Mucosa of stomach (tissue), 1 donor: ENCODE measurements around the gene MTSS2.
A peak's percentile ranks its signal among the peaks of the same experiment; 100 is the strongest.

Source experiments
- H3K27me3 ChIP-seq: one replicate; pipeline ENCODE4 v1.7.0; 2013; ENCODE audit warnings: mild to moderate bottlenecking, low read length; ENCODE audit not compliant: control insufficient read depth, insufficient read depth
- H3K36me3 ChIP-seq: one replicate; pipeline ENCODE4 v1.7.0; 2013; ENCODE audit warnings: low read length; ENCODE audit not compliant: control insufficient read depth, insufficient read depth
- H3K4me1 ChIP-seq: one replicate; pipeline ENCODE4 v1.7.0; 2013; ENCODE audit warnings: mild to moderate bottlenecking, low read length; ENCODE audit not compliant: control insufficient read depth, insufficient read depth
- H3K4me3 ChIP-seq: one replicate; pipeline ENCODE4 v1.7.0; 2013; ENCODE audit warnings: low read length
- H3K9ac ChIP-seq: one replicate; pipeline ENCODE4 v1.7.0; 2013; ENCODE audit warnings: mild to moderate bottlenecking, low read length, moderate library complexity
- H3K9me3 ChIP-seq: one replicate; pipeline ENCODE4 v1.7.0; 2013; ENCODE audit warnings: mild to moderate bottlenecking, low read length, moderate library complexity; ENCODE audit not compliant: control insufficient read depth
- donor health status: Pancreatic carcinoma.

The MTSS2 gene

GRCh38 chr16:70685938-70686375 is at the start of gene MTSS2:
MTSS2 (minus strand) TSS chr16:70686053; CDS start chr16:70685791, 262 bp downstream.
- peaks cover 68% of the 10 kb centered on the region for H3K4me1 ChIP-seq
- H3K4me3 ChIP-seq: no peak within 1 kb of the TSS
- no peaks in the 10 kb centered on the region for H3K36me3 ChIP-seq
- H3K9me3 ChIP-seq: no peaks in the 10 kb centered on the region
- H3K27me3 ChIP-seq: peaks cover 4% of the 10 kb centered on the region
- H3K9ac ChIP-seq: peak within 1 kb of the TSS; percentile 66

- peaks cover 20% of the 10 kb centered on the region for H3K4me1 ChIP-seq
- H3K9me3 ChIP-seq: no peaks in the 10 kb centered on the region
- H3K27me3 ChIP-seq: no peaks in the 10 kb centered on the region
- no peak overlapping the region for H3K9ac ChIP-seq
- H3K4me3 ChIP-seq: no peak overlapping the region
- peaks cover 5% of the 10 kb centered on the region for H3K36me3 ChIP-seq
These were observed 49.5 kb upstream of the MTSS2 start for GRCh38 chr16:70735141-70735979.

- Histone ChIP-seq H3K9ac (no peak overlapping the region), H3K4me1 (peaks cover 20% of the 10 kb centered on the region), H3K4me3 (no peak overlapping the region), H3K9me3 (no peaks in the 10 kb centered on the region), H3K27me3 (no peaks in the 10 kb centered on the region), H3K36me3 (peaks cover 5% of the 10 kb centered on the region)
These were observed 48.8 kb upstream of the MTSS2 start for GRCh38 chr16:70734522-70735095.

- H3K4me1 ChIP-seq: peaks cover 9% of the 10 kb centered on the region
- H3K4me3 ChIP-seq: no peak overlapping the region
- H3K9me3 ChIP-seq: no peaks in the 10 kb centered on the region
- H3K36me3 ChIP-seq: peaks cover 5% of the 10 kb centered on the region
- no peak overlapping the region for H3K9ac ChIP-seq
- H3K27me3 ChIP-seq: no peaks in the 10 kb centered on the region
These were observed 45.1 kb upstream of the MTSS2 start for GRCh38 chr16:70730944-70731343.

- H3K4me1 ChIP-seq: peaks cover 12% of the 10 kb centered on the region
- no peaks in the 10 kb centered on the region for H3K9me3 ChIP-seq
- no peaks in the 10 kb centered on the region for H3K27me3 ChIP-seq
- H3K9ac ChIP-seq: no peak overlapping the region
- H3K36me3 ChIP-seq: peaks cover 5% of the 10 kb centered on the region
- no peak overlapping the region for H3K4me3 ChIP-seq
These were observed 44.2 kb upstream of the MTSS2 start for GRCh38 chr16:70730031-70730430.

- Histone ChIP-seq H3K4me3 (no peak overlapping the region), H3K4me1 (peaks cover 14% of the 10 kb centered on the region), H3K27me3 (no peaks in the 10 kb centered on the region), H3K36me3 (peaks cover 5% of the 10 kb centered on the region), H3K9ac (no peak overlapping the region), H3K9me3 (no peaks in the 10 kb centered on the region)
These were observed 43.4 kb upstream of the MTSS2 start for GRCh38 chr16:70729292-70729691.

- no peak overlapping the region for H3K9ac ChIP-seq
- no peaks in the 10 kb centered on the region for H3K27me3 ChIP-seq
- H3K9me3 ChIP-seq: no peaks in the 10 kb centered on the region
- no peak overlapping the region for H3K4me3 ChIP-seq
- peaks cover 14% of the 10 kb centered on the region for H3K4me1 ChIP-seq
- peaks cover 5% of the 10 kb centered on the region for H3K36me3 ChIP-seq
These were observed 42.3 kb upstream of the MTSS2 start for GRCh38 chr16:70728150-70728549.

GRCh38 chr16:70726892-70727361 is 41.1 kb upstream of the MTSS2 start:
- peaks cover 5% of the 10 kb centered on the region for H3K36me3 ChIP-seq
- no peak overlapping the region for H3K4me3 ChIP-seq
- H3K9me3 ChIP-seq: no peaks in the 10 kb centered on the region
- H3K4me1 ChIP-seq: peaks cover 14% of the 10 kb centered on the region
- no peaks in the 10 kb centered on the region for H3K27me3 ChIP-seq
- H3K9ac ChIP-seq: no peak overlapping the region

GRCh38 chr16:70725912-70726828 is 40.3 kb upstream of the MTSS2 start:
- Histone ChIP-seq H3K27me3 (no peaks in the 10 kb centered on the region), H3K4me1 (peaks cover 14% of the 10 kb centered on the region), H3K9ac (no peak overlapping the region), H3K4me3 (no peak overlapping the region), H3K9me3 (no peaks in the 10 kb centered on the region), H3K36me3 (peaks cover 5% of the 10 kb centered on the region)

GRCh38 chr16:70725024-70725911 is 39.4 kb upstream of the MTSS2 start:
- H3K9ac ChIP-seq: no peak overlapping the region
- peaks cover 14% of the 10 kb centered on the region for H3K4me1 ChIP-seq
- no peaks in the 10 kb centered on the region for H3K36me3 ChIP-seq
- H3K9me3 ChIP-seq: no peaks in the 10 kb centered on the region
- no peaks in the 10 kb centered on the region for H3K27me3 ChIP-seq
- no peak overlapping the region for H3K4me3 ChIP-seq
